Sigmoid colon (tissue), 4 donors: ENCODE results near the gene ZNF260.

Source experiments
- CTCF ChIP-seq, 4 experiments: fragments of 450-650 bp in 3 of 4; fragments of 200-600 bp in 1 of 4; IDR thresholded peaks; one replicate each; pipeline ENCODE4 v1.5.1; 2016 to 2019; ENCODE audit warnings: antibody characterized with exemption in 4 of 4, mild to moderate bottlenecking in 3 of 4, moderate library complexity in 2 of 4
- EP300 ChIP-seq, 4 donors: sonication (generic); formaldehyde crosslinking; IDR thresholded peaks; one replicate each; pipeline ENCODE4 v1.6.1; 2017; ENCODE audit warnings: antibody characterized with exemption in 4 of 4
- POLR2A ChIP-seq, 2 donors: fragments of 450-650 bp; IDR thresholded peaks; one replicate each; pipeline ENCODE4 v1.6.1; 2016; ENCODE audit warnings: antibody characterized with exemption in 2 of 2, mild to moderate bottlenecking in 2 of 2, moderate library complexity in 2 of 2

DNA sequence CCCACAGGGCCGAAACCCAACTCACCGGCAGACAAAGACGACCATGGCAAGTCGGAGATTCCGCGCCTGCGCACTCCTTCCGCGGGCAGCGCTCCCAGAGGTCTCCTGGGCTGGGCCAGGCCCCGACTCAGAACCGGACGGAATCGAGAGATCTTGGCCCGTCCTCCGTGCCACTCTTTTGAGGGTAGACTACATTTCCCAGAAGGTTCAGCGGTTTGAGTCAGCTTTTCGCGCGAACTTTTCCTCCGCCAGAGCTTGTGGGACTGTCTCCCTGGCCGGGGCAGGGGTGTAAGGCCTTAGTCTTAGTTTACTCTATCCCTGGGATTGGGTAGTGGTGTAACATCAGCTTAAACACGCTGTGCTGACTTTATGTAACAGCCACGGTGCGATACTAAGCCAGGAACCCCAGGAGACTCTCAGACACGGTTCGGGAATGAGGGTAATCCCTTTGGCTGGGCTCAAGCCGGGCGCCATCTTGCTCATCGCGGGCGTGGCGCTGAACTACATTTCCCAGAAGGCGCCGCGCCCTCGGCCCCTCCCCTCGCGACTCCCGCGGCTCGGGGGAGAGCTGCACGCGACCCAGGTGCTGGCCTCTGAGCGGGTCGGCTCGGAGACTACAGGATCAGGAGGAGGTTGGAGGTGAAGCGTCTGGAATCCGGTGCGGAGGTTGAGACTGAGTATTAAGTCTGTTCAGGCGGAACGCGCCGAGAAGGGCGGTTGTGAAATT is at the start of gene ZNF260:
- TF ChIP-seq CTCF (IDR thresholded peaks at IDR 0.05) (no peak), EP300 (IDR thresholded peaks at IDR 0.05) (peak in 1 of 4 donors; percentile 41), POLR2A (IDR thresholded peaks at IDR 0.05) (peak in 1 of 2 donors; percentile 33)
